Measurements from ENCODE around the gene SGO2.
"Not testable (repeated sequence)": the region's sequence is repeated elsewhere in the genome, so short reads cannot be mapped to it uniquely, and the experiment has no call there.

Gene SGO2

GRCh38 chr2:200615247-200615646 is 89.2 kb downstream of the SGO2 start:
- no peak for DNase-seq
- intact Hi-C loops (cut with DNase I), result loop anchor here (10.0 kb wide), 1 partner anchor 90 kb away; no protein-coding TSS in a partner anchor

- intact Hi-C loops (cut with DNase I), result loop anchor here (10.0 kb wide), 1 partner anchor 89 kb away; no protein-coding TSS in a partner anchor
- peak in 37 of 42 donors; percentile 4 to 71 (median 30) for DNase-seq
These were observed 90.2 kb downstream of the SGO2 start for GRCh38 chr2:200616193-200616592.

GRCh38 chr2:200616656-200617055 is 90.6 kb downstream of the SGO2 start:
- no peak for DNase-seq
- intact Hi-C loops (cut with DNase I), result loop anchor here (10.0 kb wide), 1 partner anchor 88 kb away; no protein-coding TSS in a partner anchor

- DNase-seq, result no peak
- intact Hi-C loops (cut with DNase I), result loop anchor here (10.0 kb wide), 1 partner anchor 87 kb away; no protein-coding TSS in a partner anchor
These were observed 91.4 kb downstream of the SGO2 start for GRCh38 chr2:200617156-200618053.

- intact Hi-C loops (cut with DNase I), result loop anchor here (10.0 kb wide), 1 partner anchor 87 kb away; no protein-coding TSS in a partner anchor
- no peak for DNase-seq
These were observed 92.0 kb downstream of the SGO2 start for GRCh38 chr2:200618054-200618419.

- DNase-seq, result peak in 34 of 42 donors; percentile 3 to 77 (median 44)
- intact Hi-C loops (cut with DNase I), result loop anchor here (10.0 kb wide), 1 partner anchor 86 kb away; no protein-coding TSS in a partner anchor
These were observed 92.6 kb downstream of the SGO2 start for GRCh38 chr2:200618590-200619021.

- intact Hi-C loops (cut with DNase I), result loop anchor here (10.0 kb wide), 1 partner anchor 86 kb away; no protein-coding TSS in a partner anchor
- no peak for DNase-seq
These were observed 93.3 kb downstream of the SGO2 start for GRCh38 chr2:200619279-200619678.

- DNase-seq, result no peak
- intact Hi-C loops (cut with DNase I), result no loop called here
These were observed 94.8 kb downstream of the SGO2 start for GRCh38 chr2:200620606-200621390.

GRCh38 chr2:200622106-200622505 is 96.1 kb downstream of the SGO2 start:
- DNase-seq, result no peak
- intact Hi-C loops (cut with DNase I), result no loop called here

- DNase-seq, result no peak
- intact Hi-C loops (cut with DNase I), result no loop called here
These were observed 98.0 kb downstream of the SGO2 start for GRCh38 chr2:200624026-200624425.

- no peak for DNase-seq
- intact Hi-C loops (cut with DNase I), result no loop called here
These were observed 98.7 kb downstream of the SGO2 start for GRCh38 chr2:200624658-200625057.

- intact Hi-C loops (cut with DNase I), result no loop called here
- DNase-seq, result no peak
These were observed 99.3 kb downstream of the SGO2 start for GRCh38 chr2:200625282-200625681.

GRCh38 chr2:200625958-200626363 is 100.0 kb downstream of the SGO2 start:
- intact Hi-C loops (cut with DNase I), result no loop called here

GRCh38 chr2:200627110-200627770 is 101.2 kb downstream of the SGO2 start:
- no peak for DNase-seq
- intact Hi-C loops (cut with DNase I), result no loop called here

More at GRCh38 chr2:200625958-200626363, 100.0 kb downstream of the SGO2 start:
- no peak for DNase-seq

- DNase-seq; intact Hi-C loops (cut with DNase I): not testable (repeated sequence)
These were observed 102.5 kb downstream of the SGO2 start for GRCh38 chr2:200628461-200628860.

- DNase-seq, result no peak
- intact Hi-C loops (cut with DNase I), result no loop called here
These were observed 105.3 kb downstream of the SGO2 start for GRCh38 chr2:200631287-200631686.

All from head of caudate nucleus (tissue), 42 donors.